Stimulated activated CD4-positive, alpha-beta T cell treated with anti-CD3 and anti-CD28 coated beads, TNF-alpha, amount 100 ng/mL, for 4 hours (primary cell): ENCODE results near the gene TSC22D2.
"Not testable (repeated sequence)": the region's sequence is repeated elsewhere in the genome, so short reads cannot be mapped to it uniquely, and the experiment has no call there.

Source experiments
- DNase-seq, 3 experiments: peaks; one replicate each; pipeline ENCODE4 v3.0.0-alpha.2; 2020; ENCODE audit warnings: low read depth in 3 of 3

Gene TSC22D2

GRCh38 chr3:150449169-150449721, 41.1 kb downstream of the TSC22D2 start:
- DNase-seq, result no peak

GRCh38 chr3:150450916-150451315, 42.8 kb downstream of the TSC22D2 start:
- DNase-seq, result no peak

GRCh38 chr3:150451329-150452048, 43.4 kb downstream of the TSC22D2 start:
- no peak for DNase-seq

- no peak for DNase-seq
Measured at GRCh38 chr3:150453353-150453752, 45.3 kb downstream of the TSC22D2 start.

- no peak for DNase-seq
Measured at GRCh38 chr3:150454085-150454484, 46.0 kb downstream of the TSC22D2 start.

- no peak for DNase-seq
Measured at GRCh38 chr3:150454622-150455021, 46.5 kb downstream of the TSC22D2 start.

- no peak for DNase-seq
Measured at GRCh38 chr3:150455341-150455740, 47.2 kb downstream of the TSC22D2 start.

- no peak for DNase-seq
Measured at GRCh38 chr3:150458001-150458400, 49.9 kb downstream of the TSC22D2 start.

GRCh38 chr3:150460484-150460883, 52.4 kb downstream of the TSC22D2 start:
- no peak for DNase-seq

GRCh38 chr3:150461399-150461798, 53.3 kb downstream of the TSC22D2 start:
- DNase-seq, result no peak

- DNase-seq, result no peak
Measured at GRCh38 chr3:150462108-150462507, 54.0 kb downstream of the TSC22D2 start.

GRCh38 chr3:150464684-150465083, 56.6 kb downstream of the TSC22D2 start:
- no peak for DNase-seq

- no peak for DNase-seq
Measured at GRCh38 chr3:150467381-150467780, 59.3 kb downstream of the TSC22D2 start.

GRCh38 chr3:150469031-150469930, 61.2 kb downstream of the TSC22D2 start:
- no peak for DNase-seq

- DNase-seq, result no peak
Measured at GRCh38 chr3:150469931-150470740, 62.0 kb downstream of the TSC22D2 start.

- no peak for DNase-seq
Measured at GRCh38 chr3:150472421-150472820, 64.3 kb downstream of the TSC22D2 start.

- DNase-seq, result not testable (repeated sequence)
Measured at GRCh38 chr3:150473161-150473560, 65.1 kb downstream of the TSC22D2 start.

GRCh38 chr3:150479370-150479769, 71.3 kb downstream of the TSC22D2 start:
- DNase-seq, result no peak

GRCh38 chr3:150480877-150481276, 72.8 kb downstream of the TSC22D2 start:
- no peak for DNase-seq

GRCh38 chr3:150483226-150483625, 75.1 kb downstream of the TSC22D2 start:
- DNase-seq, result no peak

GRCh38 chr3:150484410-150484809, 76.3 kb downstream of the TSC22D2 start:
- no peak for DNase-seq

- no peak for DNase-seq
Measured at GRCh38 chr3:150488867-150489266, 80.8 kb downstream of the TSC22D2 start.
